Panc1 (cell line): ENCODE results near the gene ADAMTSL3. TPM values are rescaled to one million over a fixed set of nuclear protein-coding genes. Genes with fewer than 3 reads are reported as not detected.
"Not testable (repeated sequence)": the region's sequence is repeated elsewhere in the genome, so short reads cannot be mapped to it uniquely, and the experiment has no call there.

ENCODE experiments used
- ATAC-seq: fragments of 200-7000 bp; cut with Tn5 transposase; 2 replicates; pipeline ENCODE4 v1.9.1; 2020; ENCODE audit warnings: mild to moderate bottlenecking, moderate library complexity
- BruUV-seq: library from RNA; stranded (reverse); fragments of 400-500 nt; replicated peaks from 2 replicates; lab custom pipeline; 2021; lab: Mats Ljungman, UMichigan
- CTCF ChIA-PET: fragments of 300-600 bp; sonication (Branson Sonifier 250); formaldehyde crosslinking; loops from one replicate; lab custom pipeline; 2022; ENCODE audit warnings: antibody characterized with exemption; lab: Charles Lee
- POLR2A ChIA-PET: fragments of 300-600 bp; sonication (Branson Sonifier 250); formaldehyde crosslinking; loops from one replicate; lab custom pipeline; 2022; ENCODE audit warnings: antibody characterized with exemption; lab: Charles Lee
- DNase-seq: peaks from one replicate; pipeline ENCODE4 v3.0.0-alpha.2; 2010; ENCODE audit warnings: low read depth, low spot score
- H3K27ac ChIP-seq: 2 replicates; pipeline ENCODE4 v1.5.1; 2011; ENCODE audit warnings: mild to moderate bottlenecking, low read length, inconsistent platforms
- H3K27me3 ChIP-seq: fragments of 200-500 bp; sonication (Bioruptor generic); 2 replicates; pipeline ENCODE4 v1.6.0; 2014; ENCODE audit warnings: low read length, inconsistent platforms; ENCODE audit not compliant: control insufficient read depth, insufficient read depth
- H3K36me3 ChIP-seq: fragments of 200-500 bp; sonication (Bioruptor generic); 2 replicates; pipeline ENCODE4 v1.5.1; 2014; ENCODE audit warnings: inconsistent platforms, mild to moderate bottlenecking, low read length, moderate library complexity; ENCODE audit not compliant: control insufficient read depth, insufficient read depth
- H3K4me1 ChIP-seq: 2 replicates; pipeline ENCODE4 v1.5.1; 2011; ENCODE audit warnings: inconsistent platforms, mild to moderate bottlenecking, low read length, moderate library complexity; ENCODE audit not compliant: control insufficient read depth, insufficient read depth
- H3K4me3 ChIP-seq, 2 experiments: 2 replicates each; pipeline ENCODE4 v1.5.1; 2011 to 2012; ENCODE audit warnings: low read depth in 2 of 2, low read length in 2 of 2, mild to moderate bottlenecking in 2 of 2, inconsistent platforms in 1 of 2, moderate library complexity in 1 of 2
- H3K9me3 ChIP-seq: fragments of 200-500 bp; sonication (Bioruptor generic); 2 replicates; pipeline ENCODE4 v1.5.1; 2014; ENCODE audit warnings: low read depth, mild to moderate bottlenecking, inconsistent platforms, low read length, moderate library complexity; ENCODE audit not compliant: control insufficient read depth, insufficient read depth
- POLR2AphosphoS5 ChIP-seq: IDR thresholded peaks from 2 replicates; pipeline ENCODE4 v1.6.1; 2012; ENCODE audit warnings: mild to moderate bottlenecking, low read depth, low read length, moderate library complexity
- SIN3A ChIP-seq: IDR thresholded peaks from 2 replicates; pipeline ENCODE4 v1.6.1; 2012; ENCODE audit warnings: low read depth, mild to moderate bottlenecking, low read length, moderate library complexity, borderline replicate concordance; ENCODE audit not compliant: insufficient read depth
- TCF7L2 ChIP-seq: IDR thresholded peaks from 2 replicates; pipeline ENCODE4 v1.6.1; 2011; ENCODE audit warnings: mild to moderate bottlenecking, low read depth, low read length, inconsistent platforms
- in situ Hi-C: cut with HindIII; loops from 2 replicates; pipeline ENCODE4 v1.10.0; 2016; ENCODE audit warnings: low sequenced_read_pairs, low pct_unique_long_range_greater_than_20kb
- intact Hi-C: fragments of 100-400 bp; cut with micrococcal nuclease; formaldehyde crosslinking; loops from one replicate; pipeline ENCODE4 v1.10.0; 2022; ENCODE audit not compliant: unreplicated experiment
- total RNA-seq: library from RNA; stranded (reverse); gene quantifications from one replicate; pipeline ENCODE4 v1.2.1, GENCODE V29; 2021; ENCODE audit not compliant: unreplicated experiment
- TF ChIP-seq, protein P1 (sequence below): fragments of 450-650 bp; IDR thresholded peaks from 2 replicates; pipeline ENCODE4 v1.5.1; 2017; ENCODE audit warnings: mild to moderate bottlenecking
- TF ChIP-seq, protein P2 (sequence below), 2 experiments: IDR thresholded peaks; 2 replicates each; pipeline ENCODE4 v1.6.1; 2011 to 2012; ENCODE audit warnings: low read depth in 2 of 2, control low read depth in 1 of 2, low read length in 1 of 2, mild to moderate bottlenecking in 1 of 2, moderate library complexity in 1 of 2; ENCODE audit not compliant: insufficient read depth in 1 of 2

ADAMTSL3 gene
- total RNA-seq, 1 experiment from 2014 or later: not detected

DNA sequence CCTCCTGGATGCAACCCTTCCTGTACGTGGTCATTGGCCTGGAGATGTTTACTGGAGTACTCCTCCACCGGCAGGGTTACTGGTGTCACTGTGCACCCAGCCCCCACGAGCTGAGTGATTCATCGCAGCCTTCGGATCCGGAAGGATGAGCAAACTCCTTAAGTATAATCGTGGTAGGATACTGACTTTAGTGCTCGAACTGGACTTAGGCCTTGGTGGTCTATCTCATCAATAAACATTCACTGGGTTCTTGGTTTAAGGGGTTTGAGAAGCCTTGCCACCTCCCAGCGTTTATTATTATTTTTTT lies 426.8 kb downstream of the ADAMTSL3 start:
- CTCF ChIA-PET, DNase-seq, H3K27me3 ChIP-seq, intact Hi-C loops, ATAC-seq, H3K9me3 ChIP-seq, POLR2A ChIA-PET, in situ Hi-C loops, H3K36me3 ChIP-seq, H3K27ac ChIP-seq, BruUV-seq, H3K4me1 ChIP-seq: not testable (repeated sequence)
- H3K4me3 ChIP-seq: peak overlapping the region in 1 of 2 experiments; percentile 35; a peak in 2 of 4 replicates

DNA sequence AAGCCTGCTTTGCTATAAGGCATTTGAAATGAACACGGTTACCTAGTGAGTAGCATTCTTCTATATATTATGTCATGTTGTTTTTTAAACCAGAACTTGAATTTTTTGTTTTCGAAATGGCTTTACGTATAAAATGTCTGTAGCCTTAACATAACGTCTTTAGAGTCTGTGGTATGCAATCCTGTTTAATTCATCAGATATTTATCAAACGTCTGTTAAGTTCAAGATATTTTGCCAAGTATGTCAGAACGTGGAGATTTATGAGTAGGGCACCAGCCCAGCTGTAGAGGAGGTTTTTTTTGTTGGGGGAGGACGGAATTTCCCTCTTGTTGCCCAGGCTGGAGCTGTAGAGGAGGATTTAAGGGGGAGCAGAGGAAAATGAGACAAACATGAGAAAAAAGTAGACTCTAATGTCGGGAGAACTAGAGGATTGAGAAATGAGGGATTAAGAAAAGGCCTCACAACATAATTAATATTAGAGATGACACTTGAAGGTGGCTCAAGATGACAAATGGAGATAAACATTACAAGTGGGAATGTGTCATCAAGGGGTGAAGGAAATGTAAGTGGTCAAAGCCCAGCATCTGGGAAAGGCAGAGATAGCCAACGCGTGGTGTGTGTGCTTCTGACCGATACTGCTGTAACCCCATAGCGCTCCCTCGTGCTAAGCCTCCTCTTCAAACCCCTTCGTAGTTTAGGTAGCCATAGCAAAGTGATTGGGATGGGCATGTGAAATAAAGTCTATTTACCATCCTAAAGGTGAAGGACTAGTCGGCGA lies 427.7 kb downstream of the ADAMTSL3 start:
- ChIA-PET POLR2A (no interaction called here), CTCF (no interaction called here)
- Histone ChIP-seq H3K9me3 (no peaks in the 10 kb centered on the region), H3K27me3 (no peaks in the 10 kb centered on the region), H3K4me1 (no peaks in the 10 kb centered on the region), H3K4me3 (no peak overlapping the region), H3K27ac (no peak overlapping the region), H3K36me3 (no peaks in the 10 kb centered on the region)
- no TSS peak for BruUV-seq
- TF ChIP-seq POLR2AphosphoS5 (no peak), TCF7L2 (no peak), SIN3A (no peak)
- TF ChIP-seq, protein P1, sequence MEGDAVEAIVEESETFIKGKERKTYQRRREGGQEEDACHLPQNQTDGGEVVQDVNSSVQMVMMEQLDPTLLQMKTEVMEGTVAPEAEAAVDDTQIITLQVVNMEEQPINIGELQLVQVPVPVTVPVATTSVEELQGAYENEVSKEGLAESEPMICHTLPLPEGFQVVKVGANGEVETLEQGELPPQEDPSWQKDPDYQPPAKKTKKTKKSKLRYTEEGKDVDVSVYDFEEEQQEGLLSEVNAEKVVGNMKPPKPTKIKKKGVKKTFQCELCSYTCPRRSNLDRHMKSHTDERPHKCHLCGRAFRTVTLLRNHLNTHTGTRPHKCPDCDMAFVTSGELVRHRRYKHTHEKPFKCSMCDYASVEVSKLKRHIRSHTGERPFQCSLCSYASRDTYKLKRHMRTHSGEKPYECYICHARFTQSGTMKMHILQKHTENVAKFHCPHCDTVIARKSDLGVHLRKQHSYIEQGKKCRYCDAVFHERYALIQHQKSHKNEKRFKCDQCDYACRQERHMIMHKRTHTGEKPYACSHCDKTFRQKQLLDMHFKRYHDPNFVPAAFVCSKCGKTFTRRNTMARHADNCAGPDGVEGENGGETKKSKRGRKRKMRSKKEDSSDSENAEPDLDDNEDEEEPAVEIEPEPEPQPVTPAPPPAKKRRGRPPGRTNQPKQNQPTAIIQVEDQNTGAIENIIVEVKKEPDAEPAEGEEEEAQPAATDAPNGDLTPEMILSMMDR: no peak
- TF ChIP-seq, protein P2, sequence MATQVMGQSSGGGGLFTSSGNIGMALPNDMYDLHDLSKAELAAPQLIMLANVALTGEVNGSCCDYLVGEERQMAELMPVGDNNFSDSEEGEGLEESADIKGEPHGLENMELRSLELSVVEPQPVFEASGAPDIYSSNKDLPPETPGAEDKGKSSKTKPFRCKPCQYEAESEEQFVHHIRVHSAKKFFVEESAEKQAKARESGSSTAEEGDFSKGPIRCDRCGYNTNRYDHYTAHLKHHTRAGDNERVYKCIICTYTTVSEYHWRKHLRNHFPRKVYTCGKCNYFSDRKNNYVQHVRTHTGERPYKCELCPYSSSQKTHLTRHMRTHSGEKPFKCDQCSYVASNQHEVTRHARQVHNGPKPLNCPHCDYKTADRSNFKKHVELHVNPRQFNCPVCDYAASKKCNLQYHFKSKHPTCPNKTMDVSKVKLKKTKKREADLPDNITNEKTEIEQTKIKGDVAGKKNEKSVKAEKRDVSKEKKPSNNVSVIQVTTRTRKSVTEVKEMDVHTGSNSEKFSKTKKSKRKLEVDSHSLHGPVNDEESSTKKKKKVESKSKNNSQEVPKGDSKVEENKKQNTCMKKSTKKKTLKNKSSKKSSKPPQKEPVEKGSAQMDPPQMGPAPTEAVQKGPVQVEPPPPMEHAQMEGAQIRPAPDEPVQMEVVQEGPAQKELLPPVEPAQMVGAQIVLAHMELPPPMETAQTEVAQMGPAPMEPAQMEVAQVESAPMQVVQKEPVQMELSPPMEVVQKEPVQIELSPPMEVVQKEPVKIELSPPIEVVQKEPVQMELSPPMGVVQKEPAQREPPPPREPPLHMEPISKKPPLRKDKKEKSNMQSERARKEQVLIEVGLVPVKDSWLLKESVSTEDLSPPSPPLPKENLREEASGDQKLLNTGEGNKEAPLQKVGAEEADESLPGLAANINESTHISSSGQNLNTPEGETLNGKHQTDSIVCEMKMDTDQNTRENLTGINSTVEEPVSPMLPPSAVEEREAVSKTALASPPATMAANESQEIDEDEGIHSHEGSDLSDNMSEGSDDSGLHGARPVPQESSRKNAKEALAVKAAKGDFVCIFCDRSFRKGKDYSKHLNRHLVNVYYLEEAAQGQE (IDR thresholded peaks at IDR 0.05; ENCODE audit: insufficient read depth in 1 of 2, low read depth in 2 of 2, low read length in 1 of 2): no peak
- intact Hi-C loops: no loop called here
- no peak for ATAC-seq
- in situ Hi-C loops: no loop called here
- DNase-seq: no peak

DNA sequence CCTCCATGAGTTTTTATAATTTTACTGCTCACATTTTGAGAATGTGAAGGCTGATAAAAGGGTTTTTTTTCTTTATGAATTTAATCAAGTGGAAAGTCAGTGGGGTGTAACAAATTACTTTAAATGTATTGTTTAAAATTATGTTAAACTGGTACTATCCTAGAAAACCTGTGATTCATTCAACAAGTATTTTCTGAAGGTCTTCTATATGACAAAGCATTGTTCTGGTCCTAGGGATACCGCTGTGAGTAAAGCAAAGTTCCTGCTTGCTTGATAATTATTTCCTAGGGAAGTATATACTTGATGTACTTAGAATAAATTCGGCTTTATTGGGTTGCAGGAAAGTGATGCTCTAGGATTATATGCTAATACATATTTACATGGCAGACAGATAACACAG lies 428.8 kb downstream of the ADAMTSL3 start:
- H3K36me3 ChIP-seq: no peaks in the 10 kb centered on the region
- no peaks in the 10 kb centered on the region for H3K9me3 ChIP-seq
- ChIA-PET CTCF (no interaction called here), POLR2A (no interaction called here)
- in situ Hi-C loops: no loop called here
- ATAC-seq: no peak
- intact Hi-C loops: no loop called here
- DNase-seq: no peak
- peaks cover 2% of the 10 kb centered on the region; the same call in 1 of the 2 replicates for H3K27me3 ChIP-seq
- no peak overlapping the region for H3K4me3 ChIP-seq
- H3K4me1 ChIP-seq: no peaks in the 10 kb centered on the region
- BruUV-seq: no TSS peak
- H3K27ac ChIP-seq: no peak overlapping the region
- TF ChIP-seq TCF7L2 (no peak), POLR2AphosphoS5 (no peak), SIN3A (no peak)
- TF ChIP-seq, protein P2 (IDR thresholded peaks at IDR 0.05; ENCODE audit: insufficient read depth in 1 of 2, low read depth in 2 of 2, low read length in 1 of 2): no peak
- TF ChIP-seq, protein P1: no peak
